HL-60/S4 treated with retinoic acid at 250 ng/mL for 4 days and 3 days (cell line): ENCODE data around the gene ZNF574.

ENCODE experiments used
- in situ Hi-C: fragments of 300-500 bp; cut with MboI; formaldehyde crosslinking; loops from 2 replicates; pipeline ENCODE4 v1.7.0; 2022; ENCODE audit warnings: low sequenced_read_pairs

ZNF574 gene

DNA sequence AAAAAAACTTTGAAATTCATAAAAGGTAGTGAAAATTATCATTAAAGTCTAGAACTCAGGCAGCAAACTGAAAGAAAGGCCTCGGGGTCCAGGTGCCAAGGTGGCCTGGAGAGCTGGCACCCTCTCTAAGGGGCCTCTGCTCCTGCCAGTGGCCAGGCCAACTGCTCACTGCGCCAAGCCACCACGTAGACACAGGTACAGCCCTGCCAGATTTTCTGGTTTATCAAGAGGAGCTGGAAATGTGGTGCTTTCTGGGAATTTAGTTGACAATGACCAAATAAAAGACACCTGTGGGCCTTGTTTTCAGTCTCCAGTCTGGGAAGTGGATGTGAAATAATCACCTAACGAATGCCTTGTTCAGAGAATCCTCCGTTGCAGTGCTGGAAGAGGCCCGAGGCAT, 22.8 kb downstream of the ZNF574 start:
- in situ Hi-C loops: no loop called here

DNA sequence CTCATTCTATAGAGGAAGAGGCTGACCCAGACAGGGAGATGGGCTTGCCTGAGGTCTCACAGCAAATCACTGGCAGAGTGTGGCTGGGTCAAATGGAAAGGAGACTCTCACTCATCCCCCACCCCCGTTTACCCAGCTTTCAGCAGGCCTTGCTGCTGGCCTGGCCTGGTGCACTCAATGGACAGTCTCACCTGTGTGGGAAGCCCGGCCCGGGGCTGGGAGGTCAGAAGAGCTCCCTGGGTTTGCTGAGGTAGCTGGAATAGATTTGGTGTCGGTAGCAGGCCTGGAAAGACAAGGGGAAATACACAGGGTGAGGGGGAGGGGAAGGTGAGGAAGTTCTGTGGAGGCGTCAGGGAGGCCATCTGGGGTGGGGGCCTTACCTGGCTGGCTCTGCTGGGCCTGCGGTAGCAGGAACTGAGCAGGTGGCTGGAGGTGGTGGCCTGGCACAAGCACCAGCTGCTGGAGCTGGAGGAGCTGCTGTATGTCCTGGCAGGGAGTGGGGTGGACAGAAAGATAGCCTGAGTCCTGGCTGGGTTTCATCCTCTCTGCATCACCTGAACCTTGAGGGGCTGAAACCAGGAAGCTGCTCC, 23.5 kb downstream of the ZNF574 start:
- in situ Hi-C loops: no loop called here

DNA sequence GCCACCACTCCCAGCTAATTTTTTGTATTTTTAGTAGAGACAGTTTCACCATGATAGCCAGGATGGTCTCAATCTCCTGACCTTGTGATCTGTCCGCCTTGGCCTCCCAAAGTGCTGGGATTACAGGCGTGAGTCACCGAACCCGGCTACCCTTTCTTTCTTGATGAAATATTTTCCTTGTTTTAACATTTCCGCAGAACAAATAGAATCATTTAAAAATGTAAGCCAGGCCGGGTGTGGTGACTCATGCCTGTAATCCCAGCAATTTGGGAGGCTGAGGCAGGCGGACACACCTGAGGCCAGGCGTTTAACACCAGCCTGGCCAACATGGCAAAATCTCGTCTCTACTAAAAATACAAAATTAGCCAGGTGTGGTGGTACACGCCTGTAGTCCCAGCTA, 24.3 kb downstream of the ZNF574 start:
- in situ Hi-C loops: loop anchor here (25.0 kb wide), 1 partner anchor 487 kb away; the partner anchor contains the start of gene CEACAM8

DNA sequence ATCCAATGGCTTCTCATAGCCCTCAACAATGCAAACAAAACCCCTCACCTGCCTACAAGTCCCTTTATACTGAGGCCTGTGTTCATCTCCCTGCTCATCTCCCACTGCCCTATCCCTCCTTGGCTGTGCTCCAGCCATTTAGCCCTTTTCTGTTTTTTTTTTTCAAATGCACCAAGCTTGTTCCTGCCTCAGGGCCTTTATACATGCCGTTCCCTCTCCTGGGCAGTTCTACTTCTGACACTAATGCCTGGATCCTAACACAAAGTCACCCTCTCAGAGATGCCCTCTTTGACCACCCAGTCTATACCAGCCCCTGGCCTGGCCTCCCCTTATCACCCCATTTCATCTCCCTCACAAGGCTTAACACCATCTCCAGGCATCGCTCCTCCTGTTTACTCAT, 26.9 kb downstream of the ZNF574 start:
- in situ Hi-C loops: loop anchor here (25.0 kb wide), 1 partner anchor 484 kb away; the partner anchor contains the start of gene CEACAM8

DNA sequence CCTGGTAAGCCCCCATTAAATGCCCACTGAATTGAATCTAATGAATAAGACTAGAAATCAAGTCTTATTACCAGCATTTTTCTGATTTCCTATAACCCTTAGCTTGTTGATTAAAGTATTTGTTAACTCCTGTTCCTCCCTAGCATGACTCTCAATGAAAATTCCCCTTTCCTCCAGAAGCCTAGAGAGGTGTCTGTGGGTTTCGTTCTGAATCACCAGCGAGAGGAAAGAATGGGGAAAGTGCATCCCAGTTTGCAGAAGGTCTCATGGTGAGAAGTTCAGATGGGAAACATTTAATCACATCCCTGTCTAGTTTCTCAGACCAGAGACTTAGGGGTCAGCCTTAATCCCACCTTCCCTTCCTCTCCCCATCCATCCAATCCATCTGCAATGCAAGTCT, 29.4 kb downstream of the ZNF574 start:
- in situ Hi-C loops: loop anchor here (25.0 kb wide), 1 partner anchor 482 kb away; the partner anchor contains the start of gene CEACAM8

DNA sequence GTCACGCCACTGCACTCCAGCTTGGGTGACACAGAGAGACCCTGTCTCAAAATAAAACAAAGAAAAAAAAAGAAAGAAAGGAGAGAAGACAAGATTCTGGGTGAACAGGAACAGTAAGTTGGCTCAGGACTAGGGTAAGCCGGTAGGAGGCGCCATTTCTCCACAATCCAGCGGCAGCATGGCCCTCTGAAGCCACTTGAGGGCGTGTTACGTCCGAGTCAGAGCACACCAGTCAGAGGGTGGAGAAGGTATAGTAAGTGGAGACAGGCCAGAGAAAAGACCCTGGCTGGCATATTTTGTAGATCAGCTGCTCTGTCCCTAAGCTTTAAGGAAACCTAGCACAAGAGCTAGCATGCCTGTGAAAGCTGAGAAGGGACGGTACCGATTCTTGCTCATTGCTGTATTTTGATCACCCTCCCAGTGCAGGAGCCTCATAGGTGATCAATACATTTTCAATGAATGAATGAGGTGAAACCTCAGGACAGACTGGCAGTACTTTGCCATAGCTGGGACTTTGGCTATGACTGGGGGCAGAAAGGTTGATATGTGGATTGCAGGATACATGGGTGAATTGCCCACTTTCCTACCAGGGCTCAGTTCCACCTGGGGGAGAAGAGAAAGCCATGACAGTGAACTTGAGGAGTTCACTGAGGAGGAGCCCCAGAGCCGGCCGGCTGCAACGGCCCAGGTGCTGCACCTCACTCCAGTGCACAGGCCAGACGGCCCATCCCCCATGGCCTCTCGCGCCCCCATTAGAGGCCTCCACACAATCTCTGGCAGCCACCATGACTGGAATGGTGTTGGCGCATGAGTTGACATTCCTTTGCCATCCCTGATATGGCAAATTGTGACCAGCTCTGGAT, 32.8 kb downstream of the ZNF574 start:
- in situ Hi-C loops: loop anchor here (25.0 kb wide), 1 partner anchor 479 kb away; the partner anchor contains the start of gene CEACAM8

DNA sequence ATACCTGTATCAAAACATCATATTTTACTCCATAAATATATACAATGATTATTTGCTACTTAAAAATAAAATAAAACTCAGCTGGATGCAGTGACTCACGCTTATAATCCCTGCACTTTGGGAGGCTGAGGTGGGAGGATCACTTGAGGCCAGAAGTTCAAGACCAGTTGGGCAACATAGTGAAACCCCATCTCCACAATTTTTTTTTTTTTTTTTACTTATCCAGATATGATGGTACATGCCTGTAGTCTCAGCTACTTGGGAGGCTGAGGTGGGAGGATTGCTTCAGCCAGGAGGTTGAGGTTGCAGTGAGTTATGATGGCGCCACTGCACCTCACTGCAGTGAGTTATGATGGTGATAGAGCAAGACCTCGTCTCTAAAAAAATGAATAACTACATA, 33.9 kb downstream of the ZNF574 start:
- in situ Hi-C loops: loop anchor here (5.0 to 25.0 kb wide), 2 partner anchors 322 to 477 kb away; partner anchors contain the start of gene CEACAM8

DNA sequence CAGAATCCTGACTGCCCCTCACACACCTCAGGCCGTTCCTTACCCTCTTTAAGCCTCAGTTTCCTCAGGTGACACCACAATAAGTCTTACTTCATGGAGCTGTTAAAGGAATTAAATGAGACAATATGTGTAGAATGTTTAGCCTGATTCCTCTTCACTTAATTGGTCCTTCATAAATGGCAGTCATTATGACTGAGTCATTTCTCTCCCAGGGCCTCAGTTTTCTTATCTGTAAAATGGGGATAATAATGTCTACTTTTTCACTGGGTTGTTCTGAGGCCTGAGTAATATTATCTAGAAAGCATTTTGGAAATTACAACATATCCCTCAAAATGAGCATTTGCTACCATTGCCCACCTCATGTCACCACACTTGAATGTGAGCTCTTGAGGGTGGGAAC, 34.7 kb downstream of the ZNF574 start:
- in situ Hi-C loops: loop anchor here (5.0 to 25.0 kb wide), 2 partner anchors 322 to 477 kb away; partner anchors contain the start of gene CEACAM8

DNA sequence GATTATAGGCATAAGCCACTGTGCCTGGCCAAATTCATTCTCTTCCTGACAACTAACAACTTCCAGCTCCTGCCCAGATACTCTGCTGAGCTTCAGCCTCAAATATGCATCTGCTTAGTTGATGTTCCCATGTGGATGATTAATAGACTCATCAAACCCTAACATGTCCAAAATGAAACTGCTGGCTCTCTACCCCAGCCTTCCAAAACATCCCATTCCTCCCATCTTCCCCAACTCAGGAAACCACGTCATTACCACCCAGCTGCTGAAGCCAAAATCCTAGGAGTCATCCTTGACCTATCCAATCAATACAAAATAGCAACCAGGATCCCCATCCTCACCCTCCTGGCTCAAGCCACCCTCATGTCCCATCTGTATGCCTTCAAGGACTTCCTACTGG, 35.4 kb downstream of the ZNF574 start:
- in situ Hi-C loops: loop anchor here (5.0 to 25.0 kb wide), 2 partner anchors 321 to 476 kb away; partner anchors contain the start of gene CEACAM8

DNA sequence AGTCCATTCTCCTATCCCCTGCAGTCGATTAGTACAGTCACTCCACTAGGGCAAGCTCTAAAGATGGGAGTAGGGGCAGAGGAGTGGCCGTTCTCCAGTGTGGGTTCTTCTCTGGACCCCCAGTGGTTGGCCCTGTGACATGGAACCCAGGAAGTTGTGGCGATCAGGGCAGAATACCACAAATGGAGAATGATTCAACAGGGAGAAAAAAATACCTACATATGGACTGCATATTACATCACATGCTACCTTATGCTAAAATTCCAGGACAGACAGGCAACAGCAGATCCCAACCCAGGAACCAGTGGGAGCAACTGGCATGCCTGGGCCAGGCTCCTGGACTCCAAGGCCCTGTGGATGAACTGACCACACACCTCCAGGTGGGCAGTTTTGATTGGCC, 35.8 kb downstream of the ZNF574 start:
- in situ Hi-C loops: loop anchor here (5.0 to 25.0 kb wide), 2 partner anchors 320 to 475 kb away; partner anchors contain the start of gene CEACAM8

DNA sequence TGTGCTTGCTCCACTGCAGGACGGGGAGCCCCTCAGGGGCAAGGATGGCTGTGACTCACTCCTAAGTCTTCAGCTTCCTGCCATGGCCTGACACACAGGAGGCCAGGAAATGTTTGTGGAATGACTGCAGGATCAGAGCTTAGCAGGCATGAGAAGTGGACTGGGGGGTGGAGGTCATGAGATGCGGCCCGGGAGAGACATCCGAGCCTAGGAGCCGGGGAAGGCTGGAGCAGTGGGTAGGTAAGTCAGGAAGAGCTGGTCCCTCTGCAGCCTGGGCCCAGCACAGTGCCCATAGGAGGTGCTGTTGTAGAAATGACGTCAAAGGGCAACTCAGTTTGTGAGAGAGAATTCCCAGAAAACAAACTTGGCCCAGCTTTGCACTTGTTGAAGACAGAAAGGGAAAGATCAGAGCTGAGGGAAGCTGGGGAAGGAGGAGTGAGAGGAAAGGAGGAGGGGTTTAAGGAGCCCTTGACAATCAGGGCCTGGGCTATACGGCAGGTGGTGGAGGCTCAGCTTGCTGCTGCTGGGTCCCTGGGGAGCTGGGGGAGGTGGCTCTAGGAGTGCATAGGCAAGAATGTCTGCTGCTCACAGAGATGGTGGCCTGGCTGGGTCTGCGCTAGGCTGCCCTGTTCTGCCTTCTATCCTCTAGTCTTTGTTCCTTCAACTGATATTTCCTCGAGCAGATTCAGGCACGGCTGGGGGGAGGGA, 37.8 kb downstream of the ZNF574 start:
- in situ Hi-C loops: loop anchor here (5.0 to 25.0 kb wide), 2 partner anchors 319 to 474 kb away; partner anchors contain the start of gene CEACAM8

DNA sequence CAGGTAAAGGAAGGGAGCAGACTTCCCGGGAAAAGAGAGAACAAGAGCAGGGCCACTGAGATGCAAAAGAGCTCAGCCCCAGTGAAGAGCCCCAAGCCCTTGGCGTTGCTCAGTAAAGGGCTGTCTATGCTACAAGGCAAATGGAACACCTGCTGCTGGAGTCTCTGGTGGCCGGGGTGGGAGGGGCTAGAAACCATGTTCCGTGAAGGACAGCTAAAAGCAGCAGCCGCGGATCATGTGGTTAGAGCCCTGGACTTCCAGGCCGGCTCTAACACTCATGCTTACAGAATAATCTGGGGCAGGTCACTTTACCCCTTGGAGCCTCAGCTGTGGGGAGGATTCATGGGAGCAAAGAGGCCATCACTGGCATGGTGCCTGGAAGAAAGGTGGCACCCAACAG, 38.4 kb downstream of the ZNF574 start:
- in situ Hi-C loops: loop anchor here (5.0 to 25.0 kb wide), 2 partner anchors 318 to 473 kb away; partner anchors contain the start of gene CEACAM8

DNA sequence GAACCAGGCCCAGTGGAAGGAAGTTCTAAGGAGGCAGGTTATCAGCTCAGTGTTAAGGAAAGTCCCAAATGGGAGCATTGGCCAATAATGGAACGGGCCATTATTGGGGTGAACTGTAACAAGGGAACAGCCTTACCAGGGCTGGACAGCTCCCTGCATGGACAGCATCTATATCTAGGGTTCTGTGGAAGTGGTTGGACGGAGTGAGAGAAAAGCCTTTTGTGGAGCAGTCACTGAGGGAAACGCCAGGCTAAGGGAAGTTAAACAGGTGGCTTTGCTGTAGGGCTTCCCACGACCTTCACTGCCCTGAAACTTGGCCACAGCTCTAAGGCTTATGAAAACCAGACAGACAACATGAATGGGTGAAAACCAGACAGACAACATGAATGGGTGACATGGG, 39.3 kb downstream of the ZNF574 start:
- in situ Hi-C loops: loop anchor here (25.0 kb wide), 1 partner anchor 472 kb away; the partner anchor contains the start of gene CEACAM8

DNA sequence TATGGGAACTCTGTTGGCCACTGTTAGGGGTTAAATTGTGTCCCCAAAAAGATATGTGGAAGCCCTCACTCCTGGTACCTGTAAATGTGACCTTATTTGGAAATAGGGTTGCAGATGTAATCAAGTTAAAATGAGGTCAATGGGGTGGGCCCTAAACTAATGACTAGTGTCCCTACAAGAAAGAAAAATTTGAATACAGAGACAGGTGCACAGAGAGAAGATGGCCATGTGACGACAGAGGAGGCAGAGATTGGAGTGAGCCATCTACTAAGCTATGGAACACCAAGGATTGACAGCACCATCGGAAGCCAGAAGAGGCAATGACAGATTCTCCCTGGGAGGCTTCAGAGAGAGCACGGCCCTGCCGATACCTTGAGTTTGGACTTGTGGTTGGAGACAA, 39.7 kb downstream of the ZNF574 start:
- in situ Hi-C loops: loop anchor here (25.0 kb wide), 1 partner anchor 472 kb away; the partner anchor contains the start of gene CEACAM8

DNA sequence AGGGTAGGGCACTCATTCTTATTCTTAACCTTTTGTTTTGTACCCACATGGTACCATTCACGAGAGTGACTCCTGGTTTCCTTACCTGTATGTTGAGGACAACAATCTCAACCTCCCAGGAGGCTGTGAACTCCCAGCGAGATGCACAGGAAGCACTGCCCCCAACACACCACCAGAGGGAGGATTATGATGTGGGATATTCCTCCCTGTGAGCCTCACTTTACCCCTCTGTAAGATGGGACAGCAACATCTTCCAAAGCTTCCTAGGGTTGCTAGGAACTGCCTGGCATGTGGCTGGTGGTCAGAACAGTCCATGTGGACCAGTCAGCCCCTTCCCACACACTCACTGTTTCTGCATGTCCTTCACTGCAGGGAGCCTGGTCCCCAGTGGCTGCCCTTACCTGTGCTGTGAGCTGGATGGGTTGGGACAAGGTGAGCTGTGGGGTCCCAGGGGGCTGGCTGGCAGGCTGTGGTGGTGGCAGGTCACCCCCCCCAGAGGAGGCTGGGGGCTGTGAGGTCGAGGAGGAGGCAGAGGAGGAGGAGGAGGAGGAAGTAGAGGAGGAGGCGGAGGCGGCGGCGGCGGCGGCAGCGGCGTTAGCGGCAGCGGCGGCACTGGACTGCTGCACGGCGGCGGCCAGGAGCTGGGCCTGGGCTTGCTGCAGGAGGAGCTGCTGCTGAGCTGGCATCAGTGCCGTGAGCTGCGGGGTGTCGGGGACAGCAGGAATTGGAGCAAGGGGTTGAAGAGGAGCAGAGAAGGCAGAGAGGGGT, 40.5 kb downstream of the ZNF574 start:
- in situ Hi-C loops: loop anchor here (25.0 kb wide), 1 partner anchor 471 kb away; the partner anchor contains the start of gene CEACAM8

DNA sequence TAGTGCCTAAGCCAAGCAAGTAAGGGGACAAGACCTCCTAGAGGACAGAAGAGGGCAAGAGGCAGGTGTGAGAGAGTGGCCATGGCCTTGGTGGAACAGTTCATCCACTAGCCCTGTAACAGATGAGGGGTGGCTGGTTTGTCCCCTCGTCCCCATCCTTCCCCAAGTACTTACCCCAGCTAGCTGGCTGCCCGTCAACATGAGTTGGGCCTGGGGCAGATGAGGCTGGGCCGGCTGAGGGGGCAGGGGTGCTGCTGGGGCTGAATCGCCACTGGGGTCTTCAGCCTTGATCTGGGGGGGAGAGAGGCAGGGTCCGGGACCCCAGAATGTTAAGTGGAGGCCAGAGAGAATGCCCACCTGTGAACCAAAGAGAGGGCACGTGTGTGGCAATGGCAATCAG, 41.1 kb downstream of the ZNF574 start:
- in situ Hi-C loops: loop anchor here (25.0 kb wide), 1 partner anchor 470 kb away; the partner anchor contains the start of gene CEACAM8

DNA sequence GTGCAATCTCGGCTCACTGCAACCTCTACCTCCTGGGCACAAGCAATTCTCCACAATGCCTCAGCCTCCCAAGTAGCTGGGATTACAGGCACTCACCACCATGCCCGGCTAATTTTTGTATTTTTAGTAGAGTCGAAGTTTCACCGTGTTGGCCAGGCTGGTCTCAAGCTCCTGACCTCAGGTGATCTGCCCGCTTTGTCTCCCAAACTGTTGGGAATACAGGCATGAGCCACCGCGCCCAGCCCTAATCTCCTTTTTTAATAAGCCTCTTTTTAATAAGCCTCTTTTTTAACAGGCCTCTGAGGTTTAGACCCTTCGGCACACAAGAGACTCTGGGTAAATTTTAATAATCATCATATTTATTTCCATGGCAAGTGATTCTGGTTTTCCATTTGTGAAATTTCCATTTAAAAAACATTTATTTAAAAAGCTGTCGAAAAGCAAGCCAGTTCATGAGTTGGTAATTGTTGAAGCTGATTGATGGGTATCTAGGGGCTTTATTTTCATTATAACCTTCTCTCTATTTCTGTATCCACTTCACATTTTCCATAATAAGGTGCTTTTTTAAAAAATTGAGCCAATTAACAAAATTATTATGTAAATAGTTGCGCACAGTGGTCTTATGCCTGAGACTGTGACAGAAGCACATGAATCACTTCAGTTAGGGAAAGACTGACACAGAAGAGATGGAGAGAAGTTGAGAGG, 44.5 kb downstream of the ZNF574 start:
- in situ Hi-C loops: loop anchor here (25.0 kb wide), 1 partner anchor 467 kb away; the partner anchor contains the start of gene CEACAM8

DNA sequence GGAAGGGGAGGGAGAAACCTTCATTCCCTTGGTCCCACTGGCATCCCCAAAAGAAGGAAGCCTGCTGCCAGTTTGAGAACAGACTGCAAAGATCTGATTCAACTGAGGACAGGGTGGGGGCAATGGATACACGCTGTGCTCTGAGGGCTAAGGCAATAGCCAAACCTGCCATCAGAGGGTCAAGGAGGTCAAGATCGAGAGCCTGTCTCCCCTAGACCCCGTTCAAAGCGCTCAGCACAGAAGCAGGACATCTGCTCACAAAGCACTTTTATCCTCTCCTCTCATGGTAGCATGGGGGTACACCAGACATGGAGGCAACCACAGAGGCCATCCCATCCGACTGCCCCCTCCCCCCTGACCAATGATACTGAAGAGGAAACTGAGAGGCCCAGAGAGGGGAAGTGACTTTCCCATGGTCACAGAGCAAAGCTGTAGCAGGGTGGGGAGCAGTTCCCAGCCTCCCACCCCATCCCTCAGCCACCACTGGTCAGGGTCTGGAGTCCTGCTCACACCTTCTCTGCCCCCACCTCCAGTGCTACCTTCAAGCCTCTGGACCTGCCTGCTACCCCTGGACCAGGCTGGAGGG, 45.2 kb downstream of the ZNF574 start:
- in situ Hi-C loops: loop anchor here (25.0 kb wide), 1 partner anchor 466 kb away; the partner anchor contains the start of gene CEACAM8

DNA sequence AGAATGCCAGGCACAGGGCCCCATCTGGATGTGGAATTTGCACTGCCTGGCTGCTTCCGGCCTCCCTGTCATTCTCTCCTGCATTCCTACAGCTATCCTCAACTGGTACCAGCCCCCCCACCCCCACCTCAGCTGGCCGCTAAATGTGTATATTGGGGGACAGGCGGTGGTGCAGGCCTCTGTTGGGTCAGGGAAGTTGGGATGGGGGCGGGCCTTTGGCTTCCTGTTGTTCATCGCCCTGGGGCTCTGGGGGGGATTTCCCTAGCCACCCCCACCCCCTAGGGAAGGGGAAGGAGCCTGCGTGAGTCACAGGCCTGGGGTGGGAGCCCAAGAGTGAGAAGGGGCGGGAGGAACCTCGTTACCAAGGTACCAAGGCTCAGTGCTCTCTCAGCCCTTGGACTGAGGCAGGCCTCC, 45.7 kb downstream of the ZNF574 start:
- in situ Hi-C loops: loop anchor here (25.0 kb wide), 1 partner anchor 466 kb away; the partner anchor contains the start of gene CEACAM8
